Caco-2 (cell line): ENCODE results near the gene KRTAP22-1. TPM values are rescaled to one million over a fixed set of nuclear protein-coding genes. Genes with fewer than 3 reads are reported as not detected.

Experiments used
- BruUV-seq: library from RNA; stranded (reverse); fragments of 400-500 nt; replicated peaks from 2 replicates; lab custom pipeline; 2021; lab: Mats Ljungman, UMichigan
- CTCF ChIA-PET: fragments of 300-600 bp; sonication (Branson Sonifier 250); formaldehyde crosslinking; loops from one replicate; lab custom pipeline; 2022; ENCODE audit warnings: antibody characterized with exemption; lab: Charles Lee
- POLR2A ChIA-PET: fragments of 300-600 bp; sonication (Branson Sonifier 250); formaldehyde crosslinking; loops from one replicate; lab custom pipeline; 2022; ENCODE audit warnings: antibody characterized with exemption; lab: Charles Lee
- DNase-seq, 2 experiments: peaks; one replicate each; pipeline versions ENCODE4 v3.0.0 to v3.0.0-alpha.2; 2020 to 2022
- H3K27me3 ChIP-seq: replicated peaks from 2 replicates; pipeline ENCODE4 v1.6.0; 2011; ENCODE audit warnings: low read length; ENCODE audit not compliant: control insufficient read depth, insufficient read depth
- H3K36me3 ChIP-seq: 2 replicates; pipeline ENCODE4 v1.5.1; 2011; ENCODE audit warnings: low read length; ENCODE audit not compliant: control insufficient read depth, insufficient read depth
- H3K4me1 ChIP-seq: fragments of 250-450 bp; sonication (Bioruptor Pico); 2 replicates; pipeline ENCODE4 v1.5.1; 2020; ENCODE audit warnings: mild to moderate bottlenecking
- H3K4me3 ChIP-seq: 2 replicates; pipeline ENCODE4 v1.5.1; 2011; ENCODE audit warnings: low read depth, mild to moderate bottlenecking, control low read depth, low read length
- H3K9me3 ChIP-seq: fragments of 250-450 bp; sonication (Bioruptor Pico); 2 replicates; pipeline ENCODE4 v1.5.1; 2020; ENCODE audit warnings: mild to moderate bottlenecking, moderate library complexity
- H3K27ac Mint-ChIP-seq: one replicate; pipeline ENCODE4 v1.8.0; 2022; ENCODE audit warnings: mixed read lengths; ENCODE audit not compliant: unreplicated experiment
- H3K27me3 Mint-ChIP-seq: one replicate; pipeline ENCODE4 v1.8.0; 2022; ENCODE audit warnings: mixed read lengths; ENCODE audit not compliant: insufficient read depth, unreplicated experiment
- H3K36me3 Mint-ChIP-seq: one replicate; pipeline ENCODE4 v1.8.0; 2022; ENCODE audit warnings: mild to moderate bottlenecking, mixed read lengths; ENCODE audit not compliant: insufficient read depth, unreplicated experiment
- H3K4me1 Mint-ChIP-seq: one replicate; pipeline ENCODE4 v1.8.0; 2022; ENCODE audit warnings: low read depth, mixed read lengths; ENCODE audit not compliant: unreplicated experiment
- H3K4me3 Mint-ChIP-seq: one replicate; pipeline ENCODE4 v1.8.0; 2022; ENCODE audit warnings: mild to moderate bottlenecking, moderate library complexity, mixed read lengths; ENCODE audit not compliant: unreplicated experiment
- H3K9me3 Mint-ChIP-seq: one replicate; pipeline ENCODE4 v1.8.0; 2022; ENCODE audit warnings: mixed read lengths; ENCODE audit not compliant: unreplicated experiment
- CTCF ChIP-seq, 2 experiments: fragments of 200-600 bp in 1 of 2; IDR thresholded peaks; 1 replicate in 1 of 2; 2 replicates in 1 of 2; pipeline versions ENCODE4 v1.5.1 to v1.8.0; 2011 to 2022; ENCODE audit warnings: antibody characterized with exemption in 1 of 2, control low read depth in 1 of 2, inconsistent platforms in 1 of 2, low read depth in 1 of 2, low read length in 1 of 2, mild to moderate bottlenecking in 1 of 2, moderate library complexity in 1 of 2; ENCODE audit not compliant: insufficient read depth in 1 of 2, severe bottlenecking in 1 of 2, unreplicated experiment in 1 of 2
- intact Hi-C: fragments of 100-400 bp; cut with micrococcal nuclease; formaldehyde crosslinking; loops from one replicate; pipeline ENCODE4 v1.10.0; 2022; ENCODE audit not compliant: unreplicated experiment
- total RNA-seq: library from RNA; stranded (reverse); gene quantifications from 2 replicates; pipeline ENCODE4 v1.2.3, GENCODE V29; 2022

KRTAP22-1 gene
- total RNA-seq, 1 experiment from 2014 or later, result not detected

GRCh38 chr21:30615199-30615598 is 14.3 kb downstream of the KRTAP22-1 start:
- POLR2A ChIA-PET, result no interaction called here
- no peaks in the 10 kb centered on the region for H3K4me1 ChIP-seq
- TF ChIP-seq CTCF (IDR thresholded peaks at IDR 0.05; ENCODE audit: insufficient read depth in 1 of 2, low read depth in 1 of 2, low read length in 1 of 2, severe bottlenecking in 1 of 2, unreplicated experiment in 1 of 2), result no peak
- DNase-seq, result no peak
- H3K4me1 Mint-ChIP-seq, result no peaks in the 10 kb centered on the region
- H3K27ac Mint-ChIP-seq, result no peak overlapping the region
- no TSS peak for BruUV-seq
- H3K36me3 Mint-ChIP-seq, result no peaks in the 10 kb centered on the region
- no peaks in the 10 kb centered on the region for H3K27me3 Mint-ChIP-seq
- H3K9me3 ChIP-seq, result no peaks in the 10 kb centered on the region
- H3K9me3 Mint-ChIP-seq, result peaks cover 8% of the 10 kb centered on the region
- intact Hi-C loops, result no loop called here
- no peak overlapping the region for H3K4me3 ChIP-seq
- CTCF ChIA-PET, result no interaction called here
- H3K36me3 ChIP-seq, result no peaks in the 10 kb centered on the region
- no peaks in the 10 kb centered on the region for H3K27me3 ChIP-seq
- no peak overlapping the region for H3K4me3 Mint-ChIP-seq

- ChIA-PET CTCF (no interaction called here), POLR2A (no interaction called here)
- Histone ChIP-seq H3K4me1 (no peaks in the 10 kb centered on the region), H3K4me3 (no peak within 1 kb of the TSS), H3K36me3 (no peaks in the 10 kb centered on the region), H3K27me3 (no peaks in the 10 kb centered on the region), H3K9me3 (no peaks in the 10 kb centered on the region)
- H3K27ac Mint-ChIP-seq, result no peak within 1 kb of the TSS
- no peaks in the 10 kb centered on the region for H3K36me3 Mint-ChIP-seq
- TF ChIP-seq CTCF (IDR thresholded peaks at IDR 0.05; ENCODE audit: insufficient read depth in 1 of 2, low read depth in 1 of 2, low read length in 1 of 2, severe bottlenecking in 1 of 2, unreplicated experiment in 1 of 2), result no peak
- H3K9me3 Mint-ChIP-seq, result peaks cover 2% of the 10 kb centered on the region
- H3K4me3 Mint-ChIP-seq, result no peak within 1 kb of the TSS
- no peaks in the 10 kb centered on the region for H3K4me1 Mint-ChIP-seq
- no peaks in the 10 kb centered on the region for H3K27me3 Mint-ChIP-seq
- no peak for DNase-seq
- no TSS peak for BruUV-seq
- intact Hi-C loops, result no loop called here
Measured at GRCh38 chr21:30616125-30616524, 15.2 kb downstream of the KRTAP22-1 start, which contains the start of gene KRTAP20-1. Gene KRTAP20-1 (plus strand): TSS chr21:30616425. CDS start chr21:30616455, 30 bp downstream.

GRCh38 chr21:30620080-30620479 is 19.2 kb downstream of the KRTAP22-1 start:
- no TSS peak for BruUV-seq
- Mint-ChIP-seq H3K27me3 (no peaks in the 10 kb centered on the region), H3K4me3 (no peak overlapping the region), H3K27ac (no peak overlapping the region), H3K4me1 (no peaks in the 10 kb centered on the region), H3K9me3 (no peaks in the 10 kb centered on the region), H3K36me3 (no peaks in the 10 kb centered on the region)
- POLR2A ChIA-PET, result no interaction called here
- CTCF ChIA-PET, result no interaction called here
- no peak for TF ChIP-seq CTCF (IDR thresholded peaks at IDR 0.05; ENCODE audit: insufficient read depth in 1 of 2, low read depth in 1 of 2, low read length in 1 of 2, severe bottlenecking in 1 of 2, unreplicated experiment in 1 of 2)
- Histone ChIP-seq H3K36me3 (no peaks in the 10 kb centered on the region), H3K4me1 (no peaks in the 10 kb centered on the region), H3K4me3 (no peak overlapping the region), H3K27me3 (no peaks in the 10 kb centered on the region), H3K9me3 (no peaks in the 10 kb centered on the region)
- DNase-seq, result no peak
- intact Hi-C loops, result no loop called here
